Transverse colon (tissue), 4 donors: ENCODE results near the gene RIMS1. TPM values are rescaled to one million over a fixed set of nuclear protein-coding genes. Genes with fewer than 3 reads are reported as not detected.

ENCODE experiments used
- DNase-seq: peaks from one replicate; pipeline ENCODE4 v3.0.0-alpha.2; 2019
- H3K27ac ChIP-seq, 4 donors: fragments of 200-600 bp; sonication (generic); 2 replicates each; pipeline ENCODE4 v1.5.1; 2016 to 2018; ENCODE audit warnings: inconsistent platforms in 4 of 4
- H3K27me3 ChIP-seq: fragments of 200-600 bp; sonication (generic); 2 replicates; pipeline ENCODE4 v1.5.1; 2017; ENCODE audit warnings: inconsistent platforms
- H3K36me3 ChIP-seq, 4 donors: fragments of 200-600 bp; sonication (generic); 2 replicates each; pipeline ENCODE4 v1.5.1; 2017 to 2019; ENCODE audit warnings: inconsistent platforms in 4 of 4
- H3K4me1 ChIP-seq, 4 donors: fragments of 200-600 bp; sonication (generic); 2 replicates each; pipeline ENCODE4 v1.5.1; 2017 to 2020; ENCODE audit warnings: inconsistent platforms in 4 of 4
- H3K4me3 ChIP-seq, 4 donors: fragments of 200-600 bp; sonication (generic); 1 replicate in 1 of 4; 2 replicates in 3 of 4; pipeline versions ENCODE4 v1.5.1 to v1.6.1; 2017 to 2019; ENCODE audit warnings: inconsistent platforms in 4 of 4
- H3K9me3 ChIP-seq, 2 donors: fragments of 200-600 bp; sonication (generic); 2 replicates each; pipeline ENCODE4 v1.5.1; 2017 to 2019; ENCODE audit warnings: inconsistent platforms in 2 of 2
- CTCF ChIP-seq, 5 experiments: fragments of 200-600 bp in 3 of 5; fragments of 450-650 bp in 2 of 5; sonication (generic) in 3 of 5; IDR thresholded peaks; 1 replicate in 2 of 5; 2 replicates in 3 of 5; pipeline ENCODE4 v1.5.1; 2016 to 2017; ENCODE audit warnings: antibody characterized with exemption in 5 of 5, inconsistent platforms in 3 of 5, mild to moderate bottlenecking in 2 of 5, moderate library complexity in 1 of 5
- EP300 ChIP-seq: sonication (generic); formaldehyde crosslinking; IDR thresholded peaks from one replicate; pipeline ENCODE4 v1.6.1; 2017; ENCODE audit warnings: antibody characterized with exemption, low read depth
- POLR2A ChIP-seq: fragments of 450-650 bp; IDR thresholded peaks from one replicate; pipeline ENCODE4 v1.6.1; 2016; ENCODE audit warnings: antibody characterized with exemption, mild to moderate bottlenecking, moderate library complexity
- POLR2AphosphoS5 ChIP-seq, 3 donors: sonication (generic); formaldehyde crosslinking; IDR thresholded peaks; one replicate each; pipeline ENCODE4 v1.6.1; 2016; ENCODE audit warnings: antibody characterized with exemption in 3 of 3
- WGBS, 2 donors: methylation state at CpG; one replicate each; pipeline ENCODE4 v1.1.5; 2018; ENCODE audit warnings: low coverage in 1 of 2; 5-methylcytosine and 5-hydroxymethylcytosine counted together
- in situ Hi-C, 4 donors: fragments of 200-750 bp; cut with MboI; loops; one replicate each; pipeline versions ENCODE4 v1.15.0 to v1.15.1; 2017; ENCODE audit warnings: low sequenced_read_pairs in 3 of 4, low pct_ligation_motif_present in 1 of 4, low pct_unique_long_range_greater_than_20kb in 1 of 4
- intact Hi-C: fragments of 100-400 bp; cut with DNase I; formaldehyde crosslinking; loops from one replicate; pipeline ENCODE4 v1.15.1; 2023; ENCODE audit warnings: low total_unique reads
- total RNA-seq, 4 donors: library from RNA; depleted of rRNA; stranded (reverse); fragments of >200 nt; gene quantifications; one replicate each; pipeline ENCODE4 v1.1.0, GENCODE V29; 2016

The RIMS1 gene
- total RNA-seq, 4 donors from 2014 or later: 0.32 to 0.41 TPM; not detected in 2

GRCh38 chr6:72040111-72040510 is 153.8 kb downstream of the RIMS1 start:
- no peaks in the 10 kb centered on the region for H3K9me3 ChIP-seq
- intact Hi-C loops (no loop called here), in situ Hi-C loops (no loop called here)
- no peaks in the 10 kb centered on the region for H3K27me3 ChIP-seq
- TF ChIP-seq CTCF (IDR thresholded peaks at IDR 0.05) (no peak), EP300 (no peak), POLR2A (no peak), POLR2AphosphoS5 (IDR thresholded peaks at IDR 0.05) (no peak)
- H3K4me3 ChIP-seq: no peak overlapping the region
- DNase-seq: no peak
- no peaks in the 10 kb centered on the region for H3K36me3 ChIP-seq
- H3K27ac ChIP-seq: no peak overlapping the region
- H3K4me1 ChIP-seq: no peaks in the 10 kb centered on the region

GRCh38 chr6:72042088-72042487 is 155.7 kb downstream of the RIMS1 start:
- Histone ChIP-seq H3K9me3 (no peaks in the 10 kb centered on the region), H3K27ac (no peak overlapping the region), H3K27me3 (no peaks in the 10 kb centered on the region), H3K36me3 (no peaks in the 10 kb centered on the region), H3K4me3 (no peak overlapping the region), H3K4me1 (no peaks in the 10 kb centered on the region)
- WGBS, 2 donors: 57 to 76% methylated on average over 2 of the region's 2 CpGs
- TF ChIP-seq POLR2AphosphoS5 (IDR thresholded peaks at IDR 0.05): no peak
- intact Hi-C loops (no loop called here), in situ Hi-C loops (no loop called here)
- no peak for DNase-seq

- WGBS, 2 donors: 52 to 56% methylated on average over 1 to 2 of the region's 2 CpGs
Observed at GRCh38 chr6:72048080-72048479, 161.7 kb downstream of the RIMS1 start.

GRCh38 chr6:72049376-72049775 is 163.0 kb downstream of the RIMS1 start:
- Histone ChIP-seq H3K36me3 (no peaks in the 10 kb centered on the region), H3K4me1 (no peaks in the 10 kb centered on the region), H3K27me3 (no peaks in the 10 kb centered on the region), H3K9me3 (no peaks in the 10 kb centered on the region), H3K27ac (no peak overlapping the region), H3K4me3 (no peak overlapping the region)
- in situ Hi-C loops: no loop called here
- no peak for DNase-seq
- intact Hi-C loops: no loop called here
- 76 to 87% methylated on average over 3 of the region's 3 CpGs for WGBS, 2 donors
- no peak for TF ChIP-seq POLR2A
- no peak for TF ChIP-seq POLR2AphosphoS5 (IDR thresholded peaks at IDR 0.05)
- no peak for TF ChIP-seq EP300
- no peak for TF ChIP-seq CTCF (IDR thresholded peaks at IDR 0.05)

More at GRCh38 chr6:72048080-72048479, 161.7 kb downstream of the RIMS1 start:
- no peaks in the 10 kb centered on the region for H3K27me3 ChIP-seq
- TF ChIP-seq EP300: no peak
- no peak for TF ChIP-seq CTCF (IDR thresholded peaks at IDR 0.05)
- TF ChIP-seq POLR2AphosphoS5 (IDR thresholded peaks at IDR 0.05): no peak
- TF ChIP-seq POLR2A: no peak
- H3K9me3 ChIP-seq: no peaks in the 10 kb centered on the region
- H3K27ac ChIP-seq: no peak overlapping the region
- no peaks in the 10 kb centered on the region for H3K4me1 ChIP-seq
- no peaks in the 10 kb centered on the region for H3K36me3 ChIP-seq
- no peak overlapping the region for H3K4me3 ChIP-seq
- DNase-seq: no peak
- intact Hi-C loops: no loop called here
- in situ Hi-C loops: no loop called here

- no peaks in the 10 kb centered on the region for H3K4me1 ChIP-seq
- DNase-seq: no peak
- H3K4me3 ChIP-seq: no peak overlapping the region
- no peaks in the 10 kb centered on the region for H3K27me3 ChIP-seq
- in situ Hi-C loops (no loop called here), intact Hi-C loops (no loop called here)
- no peaks in the 10 kb centered on the region for H3K9me3 ChIP-seq
- no peak overlapping the region for H3K27ac ChIP-seq
- no peaks in the 10 kb centered on the region for H3K36me3 ChIP-seq
- no peak for TF ChIP-seq POLR2AphosphoS5 (IDR thresholded peaks at IDR 0.05)
- no peak for TF ChIP-seq EP300
- no peak for TF ChIP-seq POLR2A
- no peak for TF ChIP-seq CTCF (IDR thresholded peaks at IDR 0.05)
- 62 to 82% methylated on average over 6 of the region's 6 CpGs for WGBS, 2 donors
Observed at GRCh38 chr6:72061286-72061685, 174.9 kb downstream of the RIMS1 start.
